Heart right ventricle (tissue), 16 donors: ENCODE measurements around the gene TMEM259. TPM values are rescaled to one million over a fixed set of nuclear protein-coding genes. Genes with fewer than 3 reads are reported as not detected.

Experiments used
- ATAC-seq, 8 donors: fragments of 200-7000 bp; cut with Tn5 transposase; one replicate each; pipeline ENCODE4 v1.9.1; 2020; ENCODE audit warnings: mild to moderate bottlenecking in 8 of 8, moderate library complexity in 8 of 8, moderate number of reproducible peaks in 1 of 8
- DNase-seq, 2 donors: peaks; one replicate each; pipeline ENCODE4 v3.0.0-alpha.2; 2020
- H3K27ac ChIP-seq, 10 donors: fragments of 200-600 bp; sonication (generic) in 2 of 10; one replicate each; pipeline versions ENCODE4 v1.5.0 to v1.8.0; 2020 to 2022; ENCODE audit warnings: mild to moderate bottlenecking in 3 of 10
- H3K27me3 ChIP-seq, 7 donors: fragments of 200-600 bp; one replicate each; pipeline ENCODE4 v1.8.0; 2021 to 2022; ENCODE audit warnings: mild to moderate bottlenecking in 2 of 7
- H3K36me3 ChIP-seq, 9 donors: fragments of 200-600 bp; sonication (generic) in 1 of 9; one replicate each; pipeline versions ENCODE4 v1.5.0 to v1.8.0; 2020 to 2022; ENCODE audit warnings: mild to moderate bottlenecking in 2 of 9
- H3K4me1 ChIP-seq, 9 donors: fragments of 200-600 bp; sonication (generic) in 1 of 9; one replicate each; pipeline versions ENCODE4 v1.5.0 to v1.8.0; 2020 to 2022; ENCODE audit warnings: mild to moderate bottlenecking in 4 of 9
- H3K4me3 ChIP-seq, 10 donors: fragments of 200-600 bp; sonication (generic) in 2 of 10; one replicate each; pipeline versions ENCODE4 v1.5.0 to v1.8.0; 2020 to 2022; ENCODE audit warnings: mild to moderate bottlenecking in 7 of 10, moderate library complexity in 2 of 10
- H3K9me3 ChIP-seq, 11 donors: fragments of 200-600 bp in 10 of 11; sonication (generic) in 2 of 11; one replicate each; pipeline versions ENCODE4 v1.5.0 to v1.8.0; 2013 to 2022; ENCODE audit warnings: mild to moderate bottlenecking in 2 of 11, control low read depth in 1 of 11, moderate library complexity in 1 of 11
- WGBS, 2 donors: extraction: QIAGEN DNeasy Blood & Tissue Kit; methylation state at CpG; one replicate each; pipeline ENCODE4 v1.1.7; 2013; ENCODE audit warnings: inconsistent platforms in 1 of 2; 5-methylcytosine and 5-hydroxymethylcytosine counted together
- intact Hi-C, 10 donors: fragments of 100-400 bp; cut with DNase I; formaldehyde crosslinking; loops; one replicate each; pipeline versions ENCODE4 v1.11.1 to v1.14.2; 2022
- polyA plus RNA-seq, 2 donors: library from polyadenylated mRNA; stranded (reverse); fragments of 200-250 nt; gene quantifications; one replicate each; pipeline ENCODE4 v1.2.3, GENCODE V29; 2013
- total RNA-seq, 10 donors: library from RNA; stranded (reverse); fragmentation: NEBNext Ultra II Directional in 3 of 10; extraction: Animal tissue kit (Norgen Biotek cat#: 25700) in 3 of 10; gene quantifications; one replicate each; pipeline versions ENCODE4 v1.2.1 to v1.2.4, GENCODE V29; 2021 to 2023
- TF ChIP-seq, protein P1 (sequence below), 9 donors: fragments of 200-600 bp; sonication (generic) in 2 of 9; IDR thresholded peaks; one replicate each; pipeline versions ENCODE4 v1.5.0 to v1.8.0; 2021 to 2022; ENCODE audit warnings: antibody characterized with exemption in 9 of 9, mild to moderate bottlenecking in 5 of 9, moderate library complexity in 1 of 9
- donor health status: Arrhythmogenic right ventricular cardiomyopathy.
- donor health status: ischemic (EF 13 %, LVEDD 7.1; RV severe dilation, severe dysfunction).
- donor health status: healthy with polysubstance abuse.
- donor health status: DM: no; HTN: yes; CAD: no.
- donor health status: DM: no; HTN: no; CAD: no.
- donor health status: ischemic (EF 25% LVEDD 6.9; RV normal size, moderate dysfunction).
- donor health status: ischemic (EF 25% LVEDD 5.7; RV mildly dilated, moderate dysfunction).
- donor health status: healthy.
- donor health status: DM: yes; HTN: yes; CAD: no.
- donor health status: Ischemic cardiomyopathy.
- donor health status: ischemic (EF 35%, LVEDD 5.7; RV mildly dilated, moderate dysfunction).
- donor health status: nonischemic (EF 11% LVEDD 7.7; RV severe dilation, severe dysfunction).
- donor health status: DM: yes; HTN: yes; CAD: no.
- donor health status: PGD.
- donor health status: ischemic (EF 29% LVEDD 5.4; RV normal size, mild dysfunction).
- donor health status: nonischemic (EF 23%, LVEDD 6.1; RV moderate dilation, normal function).

TMEM259 gene
- total and polyA plus RNA-seq, 12 donors: 94.3 to 289 (median 114) TPM

DNA sequence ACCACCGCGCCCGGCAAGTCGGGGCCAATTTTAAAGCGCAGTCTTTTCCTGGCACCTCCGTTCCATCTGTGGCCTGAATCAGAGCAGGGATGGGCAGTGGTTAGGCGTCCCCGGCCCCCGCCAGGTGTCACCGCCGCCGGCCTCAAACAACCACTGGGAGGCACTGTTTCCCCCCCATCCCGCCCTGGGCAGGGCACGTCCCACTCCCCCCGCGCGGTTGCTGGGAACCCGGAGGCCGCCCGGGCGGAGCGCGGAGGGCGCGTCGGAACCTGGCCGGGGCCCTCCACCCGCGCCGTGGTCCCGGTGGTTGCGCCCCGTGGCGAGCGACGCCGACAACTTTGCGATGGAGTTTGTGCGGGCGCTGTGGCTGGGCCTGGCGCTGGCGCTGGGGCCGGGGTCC, 20.8 kb downstream of the TMEM259 start, which contains the start of gene GRIN3B:
GRIN3B (plus strand) TSS at position 325 of the 400 bp plus-strand sequence; CDS start at position 344, 19 bp downstream.
- Histone ChIP-seq H3K4me1 (peaks cover 5 to 27% (median 20%) of the 10 kb centered on the region in 9 donors), H3K27me3 (peaks cover 26 to 84% (median 68%) of the 10 kb centered on the region in 7 donors), H3K36me3 (no peaks in the 10 kb centered on the region), H3K4me3 (peak within 1 kb of the TSS in 7 of 10 donors; percentile 1 to 34 (median 25)), H3K27ac (no peak within 1 kb of the TSS), H3K9me3 (no peaks in the 10 kb centered on the region)
- ATAC-seq: peak in 4 of 8 donors; percentile 15 to 40 (median 28)
- WGBS, 2 donors: 1 to 2% methylated on average over 29 to 43 of the region's 43 CpGs
- intact Hi-C loops: no loop called here
- TF ChIP-seq, protein P1, sequence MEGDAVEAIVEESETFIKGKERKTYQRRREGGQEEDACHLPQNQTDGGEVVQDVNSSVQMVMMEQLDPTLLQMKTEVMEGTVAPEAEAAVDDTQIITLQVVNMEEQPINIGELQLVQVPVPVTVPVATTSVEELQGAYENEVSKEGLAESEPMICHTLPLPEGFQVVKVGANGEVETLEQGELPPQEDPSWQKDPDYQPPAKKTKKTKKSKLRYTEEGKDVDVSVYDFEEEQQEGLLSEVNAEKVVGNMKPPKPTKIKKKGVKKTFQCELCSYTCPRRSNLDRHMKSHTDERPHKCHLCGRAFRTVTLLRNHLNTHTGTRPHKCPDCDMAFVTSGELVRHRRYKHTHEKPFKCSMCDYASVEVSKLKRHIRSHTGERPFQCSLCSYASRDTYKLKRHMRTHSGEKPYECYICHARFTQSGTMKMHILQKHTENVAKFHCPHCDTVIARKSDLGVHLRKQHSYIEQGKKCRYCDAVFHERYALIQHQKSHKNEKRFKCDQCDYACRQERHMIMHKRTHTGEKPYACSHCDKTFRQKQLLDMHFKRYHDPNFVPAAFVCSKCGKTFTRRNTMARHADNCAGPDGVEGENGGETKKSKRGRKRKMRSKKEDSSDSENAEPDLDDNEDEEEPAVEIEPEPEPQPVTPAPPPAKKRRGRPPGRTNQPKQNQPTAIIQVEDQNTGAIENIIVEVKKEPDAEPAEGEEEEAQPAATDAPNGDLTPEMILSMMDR (IDR thresholded peaks at IDR 0.05): peak in 7 of 9 donors; percentile 46 to 61 (median 56)
- DNase-seq: peak; percentile 50 to 51

DNA sequence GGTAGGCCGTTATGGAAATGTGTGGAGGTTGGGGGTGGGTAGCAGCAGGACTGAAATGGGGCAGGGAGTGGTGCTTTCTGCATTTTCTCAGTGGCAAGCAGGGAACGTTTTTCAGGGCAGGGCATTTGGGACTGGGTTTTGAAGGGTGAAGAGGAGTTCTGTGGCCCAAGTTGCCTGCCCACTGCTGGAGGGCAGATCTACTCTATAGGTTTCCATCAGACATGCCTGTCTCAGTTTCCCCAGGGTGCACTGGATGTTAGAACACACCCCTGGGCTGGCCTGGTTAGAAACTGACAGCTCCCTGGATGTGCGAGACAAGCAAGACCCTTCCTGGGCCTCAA, 21.6 kb downstream of the TMEM259 start:
- TF ChIP-seq, protein P1 (IDR thresholded peaks at IDR 0.05): no peak
- WGBS, 2 donors: 66 to 76% methylated on average over 3 of the region's 3 CpGs
- Histone ChIP-seq H3K36me3 (peaks cover 0 to 4% (median 3%) of the 10 kb centered on the region in 9 donors), H3K9me3 (no peaks in the 10 kb centered on the region), H3K4me1 (peaks cover 5 to 27% (median 20%) of the 10 kb centered on the region in 9 donors), H3K27me3 (peaks cover 26 to 84% (median 69%) of the 10 kb centered on the region in 7 donors), H3K4me3 (no peak overlapping the region), H3K27ac (no peak overlapping the region)
- ATAC-seq (no peak), DNase-seq (no peak)
- intact Hi-C loops: no loop called here

DNA sequence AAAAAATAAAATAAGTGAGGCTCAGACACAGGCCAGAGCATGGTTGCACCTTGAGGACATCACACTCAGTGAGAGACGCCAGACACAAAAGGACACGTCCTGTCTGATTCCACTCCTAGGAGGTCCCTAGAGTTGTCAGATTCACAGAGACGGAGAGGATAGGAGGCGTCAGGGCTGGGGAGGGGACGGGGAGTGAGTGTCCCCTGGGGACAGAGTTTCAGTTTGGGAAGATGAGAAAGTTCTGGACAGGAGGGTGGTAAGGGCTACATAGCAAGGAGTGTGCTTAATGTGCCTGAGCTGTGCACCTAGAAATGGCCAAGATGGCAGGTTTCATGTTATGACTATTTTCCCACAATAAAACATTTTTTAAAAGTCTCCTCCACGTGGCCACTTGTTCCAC, 22.9 kb downstream of the TMEM259 start:
- intact Hi-C loops: no loop called here
- Histone ChIP-seq H3K9me3 (no peaks in the 10 kb centered on the region), H3K36me3 (peaks cover 0 to 17% (median 7%) of the 10 kb centered on the region in 9 donors), H3K27ac (no peak overlapping the region), H3K27me3 (peaks cover 26 to 76% (median 69%) of the 10 kb centered on the region in 7 donors), H3K4me3 (no peak overlapping the region), H3K4me1 (peaks cover 5 to 27% (median 20%) of the 10 kb centered on the region in 9 donors)
- no peak for ATAC-seq
- DNase-seq: no peak
- WGBS, 2 donors: 17 to 21% methylated on average over 6 of the region's 6 CpGs
- TF ChIP-seq, protein P1 (IDR thresholded peaks at IDR 0.05): no peak

DNA sequence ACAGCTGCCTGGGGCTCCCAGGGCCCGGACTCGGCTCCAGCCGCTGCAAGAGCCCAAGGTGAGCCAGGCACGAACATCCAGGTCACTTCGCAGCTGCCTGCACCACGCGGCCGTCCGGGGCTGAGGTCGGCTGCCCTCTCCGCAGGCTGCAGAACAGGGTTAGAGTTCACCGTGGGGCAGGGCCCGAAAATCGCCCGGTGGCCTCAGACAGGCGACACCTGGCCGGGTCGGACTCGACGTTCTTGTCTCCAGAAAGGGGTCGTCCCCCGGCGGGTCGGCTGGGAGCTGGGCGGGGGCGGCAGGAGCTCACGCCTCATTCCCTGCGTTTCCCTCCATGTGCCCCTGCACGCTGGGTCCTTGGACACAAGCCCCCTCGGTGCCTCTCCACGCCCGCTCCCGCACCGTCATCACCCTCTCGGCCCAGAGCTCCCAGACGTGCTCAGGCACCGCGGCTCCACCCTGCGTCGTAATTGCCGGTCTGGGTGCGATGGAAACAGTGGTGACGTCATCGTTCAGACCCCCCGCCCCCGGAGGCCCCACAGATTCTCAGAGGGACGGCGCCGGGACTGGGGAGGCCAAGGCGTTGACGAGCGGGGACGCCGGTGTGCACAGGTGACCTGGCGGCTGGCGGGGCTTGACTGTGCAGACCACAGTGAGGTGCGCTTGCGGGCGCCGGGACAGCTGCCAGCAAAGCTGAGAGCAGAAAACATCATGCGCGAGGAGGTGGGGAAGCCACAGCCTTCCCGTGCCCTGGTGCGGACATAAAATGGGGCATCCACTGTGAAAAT, 24.7 kb downstream of the TMEM259 start:
- 14 to 17% methylated on average over 64 of the region's 64 CpGs for WGBS, 2 donors

More for the DNA sequence above, 24.7 kb downstream of the TMEM259 start:
- H3K27me3 ChIP-seq: peaks cover 23 to 63% (median 59%) of the 10 kb centered on the region in 7 donors
- H3K36me3 ChIP-seq: peaks cover 0 to 30% (median 8%) of the 10 kb centered on the region in 9 donors
- TF ChIP-seq, protein P1 (IDR thresholded peaks at IDR 0.05): no peak
- intact Hi-C loops: loop anchor here in 1 of 10 donors (2.0 kb wide), 1 partner anchor 67 kb away; no protein-coding TSS in a partner anchor
- H3K4me3 ChIP-seq: peak overlapping the region in 1 of 10 donors; percentile 18
- no peaks in the 10 kb centered on the region for H3K9me3 ChIP-seq
- no peak overlapping the region for H3K27ac ChIP-seq
- DNase-seq (no peak), ATAC-seq (peak in 3 of 8 donors; percentile 4 to 14 (median 5))
- H3K4me1 ChIP-seq: peaks cover 2 to 21% (median 14%) of the 10 kb centered on the region in 9 donors
